Measurements from ENCODE around the gene NEK2. TPM values are rescaled to one million over a fixed set of nuclear protein-coding genes. Genes with fewer than 3 reads are reported as not detected.

Gene NEK2
- total RNA-seq, 1 experiment from 2014 or later: 17.6 TPM

GRCh38 chr1:211652371-211652770, 23.1 kb downstream of the NEK2 start:
- H3K9me3 ChIP-seq (ENCODE audit: control insufficient read depth, low read depth, low read length): no peaks in the 10 kb centered on the region
- H3K27ac ChIP-seq (ENCODE audit: insufficient read length, low read depth, low read length): no peak overlapping the region
- no peak overlapping the region for H3K23ac ChIP-seq (ENCODE audit: insufficient read length, low read depth, low read length)
- no peak overlapping the region for H2AK5ac ChIP-seq (ENCODE audit: insufficient read length, low read length)
- H4K91ac ChIP-seq (ENCODE audit: insufficient read length, low read depth, low read length): no peak overlapping the region
- H2BK120ac ChIP-seq (ENCODE audit: low read depth, low read length, poor library complexity, severe bottlenecking): no peak overlapping the region
- H3K27ac Mint-ChIP-seq: no peak overlapping the region; a peak in 1 of 7 replicates
- H3K27me3 Mint-ChIP-seq (ENCODE audit: low read depth): peaks cover 5% of the 10 kb centered on the region; the same call in 1 of the 2 replicates
- no peak overlapping the region for H2BK5ac ChIP-seq (ENCODE audit: insufficient read length, low read length)
- H2AFZ ChIP-seq (ENCODE audit: low read length): no peak overlapping the region
- no peaks in the 10 kb centered on the region for H3K9me3 Mint-ChIP-seq
- H4K20me1 ChIP-seq (ENCODE audit: control insufficient read depth, insufficient read depth, insufficient read length): no peaks in the 10 kb centered on the region
- H4K8ac ChIP-seq (replicated peaks; ENCODE audit: insufficient read length, low read depth, low read length): no peak overlapping the region
- H3K79me2 ChIP-seq (ENCODE audit: insufficient read depth, low read length): no peaks in the 10 kb centered on the region
- no peak overlapping the region for H3K14ac ChIP-seq (ENCODE audit: insufficient read depth, low read length)
- no peaks in the 10 kb centered on the region for H3K4me1 ChIP-seq (ENCODE audit: insufficient read depth, low read length)
- H3K27me3 ChIP-seq (ENCODE audit: insufficient read depth, low read length): no peaks in the 10 kb centered on the region
- H2BK20ac ChIP-seq (ENCODE audit: low read depth, low read length, poor library complexity, severe bottlenecking): no peak overlapping the region
- no peaks in the 10 kb centered on the region for H3K23me2 ChIP-seq (ENCODE audit: insufficient read length, low read depth, low read length, poor library complexity, severe bottlenecking)
- TF ChIP-seq CTCF (conservative IDR thresholded peaks at IDR 0.05): no peak
- no peak overlapping the region for H3K4me3 Mint-ChIP-seq
- H3K18ac ChIP-seq (ENCODE audit: insufficient read length, low read depth, low read length): no peak overlapping the region
- H3K36me3 Mint-ChIP-seq (ENCODE audit: insufficient read depth in 1 of 3, low read depth in 3 of 3): no peaks in the 10 kb centered on the region
- H3K4me1 Mint-ChIP-seq: peaks cover 6 to 22% of the 10 kb centered on the region in 2 experiments
- DNase-seq: no peak
- H3K56ac ChIP-seq (ENCODE audit: insufficient read length, low read depth, low read length): no peak overlapping the region
- WGBS (ENCODE audit: extremely low coverage, insufficient read length, low lambda C conversion rate): no CpG with 5 or more reads among the region's 6 CpGs
- no peak overlapping the region for H4K5ac ChIP-seq (ENCODE audit: insufficient read length, low read depth, low read length)
- no peak overlapping the region for H2BK12ac ChIP-seq (ENCODE audit: insufficient read length, low read depth, low read length)
- no peak overlapping the region for H3K9ac ChIP-seq (ENCODE audit: extremely low read depth, insufficient read length, low read length)
- H3K79me1 ChIP-seq (ENCODE audit: insufficient read depth, low read depth, low read length, poor library complexity, severe bottlenecking): no peaks in the 10 kb centered on the region
- no peak overlapping the region for H3K4ac ChIP-seq (ENCODE audit: low read depth, low read length)
- no peak overlapping the region for H2BK15ac ChIP-seq (ENCODE audit: low read depth, low read length)
- H3K4me2 ChIP-seq (ENCODE audit: insufficient read depth, insufficient read length, low read length): no peak overlapping the region
- H3T11ph ChIP-seq (ENCODE audit: low read length): no peak overlapping the region
